Thymus (tissue), 11 donors: ENCODE results near the gene HEMGN. TPM values are rescaled to one million over a fixed set of nuclear protein-coding genes. Genes with fewer than 3 reads are reported as not detected.
A peak's percentile ranks its signal among the peaks of the same experiment; 100 is the strongest.
"Not testable (repeated sequence)": the region's sequence is repeated elsewhere in the genome, so short reads cannot be mapped to it uniquely, and the experiment has no call there.

Experiments used
- DNase-seq, 9 donors: peaks; one replicate each; pipeline ENCODE4 v3.0.0-alpha.2; 2013; ENCODE audit warnings: low spot score in 9 of 9, low read depth in 6 of 9, missing footprints in 1 of 9
- H3K27ac ChIP-seq, 2 donors: one replicate each; pipeline ENCODE4 v1.5.1; 2013; ENCODE audit warnings: control low read depth in 1 of 2, low read depth in 1 of 2, low read length in 1 of 2, mild to moderate bottlenecking in 1 of 2, moderate library complexity in 1 of 2
- H3K27me3 ChIP-seq, 2 donors: one replicate each; pipeline ENCODE4 v1.5.1; 2013; ENCODE audit warnings: low read length in 1 of 2; ENCODE audit not compliant: control insufficient read depth in 2 of 2, insufficient read depth in 1 of 2
- H3K36me3 ChIP-seq, 2 donors: one replicate each; pipeline ENCODE4 v1.5.1; 2013; ENCODE audit warnings: low read length in 1 of 2, mild to moderate bottlenecking in 1 of 2, moderate library complexity in 1 of 2; ENCODE audit not compliant: control insufficient read depth in 2 of 2, insufficient read depth in 2 of 2
- H3K4me1 ChIP-seq, 2 donors: one replicate each; pipeline ENCODE4 v1.5.1; 2013; ENCODE audit warnings: low read length in 2 of 2; ENCODE audit not compliant: control insufficient read depth in 2 of 2, insufficient read depth in 2 of 2
- H3K4me3 ChIP-seq, 2 donors: one replicate each; pipeline ENCODE4 v1.5.1; 2013; ENCODE audit warnings: low read length in 2 of 2, control low read depth in 1 of 2, mild to moderate bottlenecking in 1 of 2
- H3K9me3 ChIP-seq, 2 donors: one replicate each; pipeline ENCODE4 v1.5.1; 2013; ENCODE audit warnings: low read length in 1 of 2, mild to moderate bottlenecking in 1 of 2; ENCODE audit not compliant: control insufficient read depth in 2 of 2, insufficient read depth in 1 of 2
- WGBS: extraction: QIAGEN DNeasy Blood & Tissue Kit; methylation state at CpG from one replicate; pipeline ENCODE4 v1.1.7; 2013; 5-methylcytosine and 5-hydroxymethylcytosine counted together
- polyA plus RNA-seq: library from polyadenylated mRNA; stranded (reverse); fragments of 200-250 nt; gene quantifications from one replicate; pipeline ENCODE4 v1.2.3, GENCODE V29; 2013
- total RNA-seq: library from RNA; stranded (reverse); fragments of 120-200 nt; gene quantifications from one replicate; pipeline ENCODE4 v1.2.4, GENCODE V29; 2013
- donor health status: healthy.

HEMGN gene
- total and polyA plus RNA-seq, 2 donors = 4.1 to 16.9 TPM

DNA sequence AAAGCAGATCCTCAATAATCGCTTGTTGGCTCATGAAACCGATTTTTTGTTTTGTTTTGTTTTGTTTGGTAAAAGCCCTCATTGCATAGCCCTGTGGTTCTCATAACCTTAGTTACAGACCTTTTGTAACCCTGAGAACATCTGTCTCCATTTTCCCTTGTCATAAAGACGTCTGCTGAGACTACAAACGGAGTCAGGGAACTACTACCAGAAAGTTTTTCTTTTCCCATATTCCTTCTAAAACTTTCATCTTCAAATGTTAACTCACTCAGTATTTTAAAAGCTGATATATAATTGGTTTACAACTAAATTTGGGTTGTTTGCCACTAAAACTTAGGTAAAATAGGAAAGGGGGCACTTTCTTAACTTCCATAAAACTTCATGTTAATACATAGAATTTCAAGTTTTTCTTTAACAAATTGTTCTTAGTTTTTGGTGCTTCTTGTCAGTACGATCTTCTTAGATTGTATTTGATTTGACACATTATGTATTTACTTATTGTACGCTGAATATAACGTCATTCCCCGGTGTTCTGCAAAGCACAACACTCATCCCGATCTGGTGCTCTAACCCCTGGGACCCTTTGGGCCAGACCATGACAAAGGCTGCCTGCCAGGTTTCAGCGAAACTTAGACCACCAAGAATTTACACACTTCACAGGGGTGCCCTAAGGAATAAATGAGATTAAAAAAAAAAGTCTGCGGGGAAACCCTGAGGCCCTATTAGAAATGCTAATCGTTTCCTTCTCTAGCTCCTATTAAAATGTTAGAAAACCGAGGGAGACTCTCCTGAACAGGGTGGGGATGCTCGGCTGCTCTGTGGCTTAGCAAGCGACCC, 44.1 kb upstream of the HEMGN start:
- H3K36me3 ChIP-seq = peaks cover 4 to 7% of the 10 kb centered on the region in 2 donors
- H3K4me1 ChIP-seq = peaks cover 44 to 57% of the 10 kb centered on the region in 2 donors
- H3K4me3 ChIP-seq = peak overlapping the region; percentile 83 to 99
- peak in 1 of 9 donors; percentile 69 for DNase-seq
- H3K27ac ChIP-seq = peak overlapping the region; percentile 87 to 94
- 39% methylated on average over 15 of the region's 15 CpGs for WGBS
- H3K9me3 ChIP-seq = peaks cover 0 to 7% of the 10 kb centered on the region in 2 donors
- no peaks in the 10 kb centered on the region for H3K27me3 ChIP-seq

DNA sequence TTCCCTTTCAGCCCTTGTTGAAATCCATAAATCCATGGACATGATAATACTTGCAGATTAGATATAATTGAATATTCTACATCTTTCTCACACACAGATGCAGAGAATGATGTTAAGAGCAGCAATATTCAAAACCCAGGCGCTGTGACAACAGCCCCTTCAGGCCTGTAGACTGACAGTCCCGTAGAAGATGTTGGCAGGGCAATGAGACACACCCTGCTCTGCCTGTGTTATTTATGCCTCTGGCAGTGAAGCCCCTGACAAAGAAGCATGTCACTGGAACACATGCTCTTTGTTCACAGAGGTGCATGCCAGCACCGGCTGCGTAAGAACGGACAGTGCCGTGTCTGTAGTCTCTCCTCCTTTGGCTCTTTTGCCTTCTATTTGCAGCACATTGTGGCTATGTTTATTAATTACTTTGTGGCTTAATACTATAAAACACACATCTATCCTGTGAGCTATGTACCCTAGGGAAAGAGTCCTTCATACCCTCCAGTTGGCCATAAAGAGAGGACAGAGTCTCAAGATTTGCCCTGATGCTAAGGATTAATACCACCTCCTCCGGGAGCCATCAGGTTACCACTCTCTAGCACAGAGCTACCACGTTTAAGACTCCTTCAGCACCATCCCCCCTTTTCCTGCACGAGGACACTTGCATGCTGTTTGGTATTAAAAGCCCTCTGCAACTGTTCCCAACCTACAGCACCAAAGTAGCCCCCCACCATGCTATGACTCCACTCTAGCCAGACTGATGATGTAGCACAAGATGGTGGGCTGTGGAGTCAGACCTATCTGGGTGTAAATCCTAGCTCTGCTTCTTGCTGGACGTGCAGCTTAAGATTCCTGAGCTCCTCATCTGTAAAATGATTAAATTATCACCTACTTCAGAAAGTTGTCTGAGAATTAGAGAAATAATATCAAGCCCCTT, 43.2 kb upstream of the HEMGN start:
- H3K27ac ChIP-seq = peak overlapping the region; percentile 36 to 94
- H3K9me3 ChIP-seq = peaks cover 0 to 7% of the 10 kb centered on the region in 2 donors
- WGBS = 78% methylated on average over 10 of the region's 10 CpGs
- H3K36me3 ChIP-seq = peaks cover 4 to 7% of the 10 kb centered on the region in 2 donors
- H3K4me3 ChIP-seq = no peak overlapping the region
- H3K4me1 ChIP-seq = peaks cover 36 to 52% of the 10 kb centered on the region in 2 donors
- peak in 1 of 9 donors; percentile 45 for DNase-seq
- H3K27me3 ChIP-seq = no peaks in the 10 kb centered on the region

GRCh38 chr9:97980479-97980803, 42.5 kb upstream of the HEMGN start:
- peaks cover 0 to 7% of the 10 kb centered on the region in 2 donors for H3K9me3 ChIP-seq
- H3K4me3 ChIP-seq = no peak overlapping the region
- peaks cover 4 to 7% of the 10 kb centered on the region in 2 donors for H3K36me3 ChIP-seq
- WGBS = 94% methylated on average over 4 of the region's 4 CpGs
- peaks cover 29 to 44% of the 10 kb centered on the region in 2 donors for H3K4me1 ChIP-seq
- H3K27me3 ChIP-seq = no peaks in the 10 kb centered on the region
- peak overlapping the region in 1 of 2 donors; percentile 94 for H3K27ac ChIP-seq
- no peak for DNase-seq

- no peaks in the 10 kb centered on the region for H3K27me3 ChIP-seq
- no peak overlapping the region for H3K4me3 ChIP-seq
- peaks cover 4 to 7% of the 10 kb centered on the region in 2 donors for H3K36me3 ChIP-seq
- peaks cover 24 to 40% of the 10 kb centered on the region in 2 donors for H3K4me1 ChIP-seq
- peak in 2 of 9 donors; percentile 53 to 71 for DNase-seq
- WGBS = 79% methylated on average over 7 of the region's 7 CpGs
- H3K9me3 ChIP-seq = peaks cover 0 to 4% of the 10 kb centered on the region in 2 donors
- peak overlapping the region in 1 of 2 donors; percentile 61 for H3K27ac ChIP-seq
Measured at GRCh38 chr9:97979788-97980478, 42.0 kb upstream of the HEMGN start.

- 97% methylated on average over 3 of the region's 3 CpGs for WGBS
- Histone ChIP-seq H3K27ac (peak overlapping the region in 1 of 2 donors; percentile 61), H3K27me3 (no peaks in the 10 kb centered on the region), H3K36me3 (peaks cover 4 to 7% of the 10 kb centered on the region in 2 donors), H3K4me1 (peaks cover 23 to 40% of the 10 kb centered on the region in 2 donors), H3K4me3 (no peak overlapping the region), H3K9me3 (peaks cover 0 to 8% of the 10 kb centered on the region in 2 donors)
- no peak for DNase-seq
Measured at GRCh38 chr9:97978371-97979130, 40.6 kb upstream of the HEMGN start.

- H3K27ac ChIP-seq, DNase-seq, H3K36me3 ChIP-seq, H3K9me3 ChIP-seq, H3K4me3 ChIP-seq, H3K27me3 ChIP-seq: not testable (repeated sequence)
- WGBS = 99% methylated on average over 10 of the region's 10 CpGs
- H3K4me1 ChIP-seq = peaks cover 17 to 37% of the 10 kb centered on the region in 2 donors
Measured at GRCh38 chr9:97976633-97977032, 38.7 kb upstream of the HEMGN start.

DNA sequence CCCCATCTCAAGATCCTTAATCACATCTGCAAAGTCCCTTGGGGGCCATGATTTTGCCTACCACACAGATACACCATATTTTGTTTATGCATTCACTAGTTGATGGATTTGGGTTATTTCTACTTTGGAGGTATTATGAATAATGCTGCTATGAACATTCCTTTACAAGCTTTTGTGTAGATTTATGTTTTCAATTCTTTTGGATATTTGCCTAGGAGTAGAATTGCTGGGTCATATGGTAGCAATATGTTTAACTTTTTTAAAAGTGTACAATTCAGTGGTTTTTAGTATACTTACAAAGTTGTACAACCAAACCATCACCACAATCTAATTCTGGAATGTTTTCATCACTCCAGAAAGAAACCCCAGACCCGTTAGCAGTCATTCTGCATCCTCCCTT, 37.4 kb upstream of the HEMGN start:
- H3K4me1 ChIP-seq = peaks cover 12 to 34% of the 10 kb centered on the region in 2 donors
- WGBS = 43% methylated on average over 1 of the region's 1 CpG
- no peak overlapping the region for H3K4me3 ChIP-seq
- H3K9me3 ChIP-seq = peaks cover 0 to 4% of the 10 kb centered on the region in 2 donors
- H3K27ac ChIP-seq = no peak overlapping the region
- DNase-seq = no peak
- H3K27me3 ChIP-seq = no peaks in the 10 kb centered on the region
- H3K36me3 ChIP-seq = peaks cover 4 to 7% of the 10 kb centered on the region in 2 donors

DNA sequence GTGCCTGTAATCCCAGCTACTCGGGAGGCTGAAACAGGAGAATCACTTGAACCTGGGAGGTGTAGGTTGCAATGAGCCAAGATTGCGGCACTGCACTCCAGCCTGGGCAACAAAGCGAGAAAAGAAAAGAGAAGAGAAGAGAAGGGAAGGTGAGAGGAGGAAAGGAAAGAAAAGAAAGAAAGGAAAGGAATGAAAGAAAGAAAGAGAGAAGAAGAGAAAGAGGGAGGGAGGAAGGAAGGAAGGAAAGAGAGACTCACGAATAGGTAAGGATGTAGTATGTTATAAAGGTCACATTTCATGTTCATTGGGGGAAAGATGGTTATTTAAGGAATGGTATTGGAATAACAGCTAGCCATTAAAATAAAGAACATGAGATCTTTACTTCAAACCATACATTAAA, 34.8 kb upstream of the HEMGN start:
- Histone ChIP-seq H3K27ac (no peak overlapping the region), H3K9me3 (peaks cover 0 to 4% of the 10 kb centered on the region in 2 donors), H3K36me3 (no peaks in the 10 kb centered on the region), H3K4me3 (no peak overlapping the region), H3K4me1 (peaks cover 5 to 25% of the 10 kb centered on the region in 2 donors), H3K27me3 (no peaks in the 10 kb centered on the region)
- no peak for DNase-seq
- 96% methylated on average over 4 of the region's 4 CpGs for WGBS
